GM23248 (cell line): ENCODE data around the gene WDR82. TPM values are rescaled to one million over a fixed set of nuclear protein-coding genes. Genes with fewer than 3 reads are reported as not detected.

ENCODE experiments used
- DNase-seq: peaks from one replicate; pipeline ENCODE4 v3.0.0-alpha.2; 2015
- H2AFZ ChIP-seq: fragments of 200-600 bp; sonication (generic); 2 replicates; pipeline ENCODE4 v1.6.1; 2016; ENCODE audit warnings: antibody characterized with exemption
- H3F3A ChIP-seq: fragments of 200-600 bp; sonication (generic); 2 replicates; pipeline ENCODE4 v1.6.1; 2016; ENCODE audit warnings: mild to moderate bottlenecking, antibody characterized with exemption, mixed run types; ENCODE audit not compliant: insufficient read depth
- H3K27ac ChIP-seq: fragments of 200-600 bp; sonication (generic); 2 replicates; pipeline ENCODE4 v1.5.1; 2016; ENCODE audit warnings: mild to moderate bottlenecking
- H3K27me3 ChIP-seq: fragments of 200-600 bp; sonication (generic); replicated peaks from 2 replicates; pipeline ENCODE4 v1.6.1; 2016; ENCODE audit warnings: mild to moderate bottlenecking; ENCODE audit not compliant: insufficient read depth
- H3K36me3 ChIP-seq: fragments of 200-600 bp; sonication (generic); 2 replicates; pipeline ENCODE4 v1.6.1; 2016; ENCODE audit warnings: low read depth, mild to moderate bottlenecking
- H3K4me1 ChIP-seq: fragments of 200-600 bp; sonication (generic); 2 replicates; pipeline ENCODE4 v1.6.1; 2016; ENCODE audit warnings: mild to moderate bottlenecking; ENCODE audit not compliant: insufficient read depth
- H3K4me2 ChIP-seq: fragments of 200-600 bp; sonication (generic); one replicate; pipeline ENCODE4 v1.6.1; 2016; ENCODE audit warnings: mild to moderate bottlenecking; ENCODE audit not compliant: unreplicated experiment
- H3K4me3 ChIP-seq: fragments of 200-600 bp; sonication (generic); 2 replicates; pipeline ENCODE4 v1.5.1; 2016; ENCODE audit warnings: mild to moderate bottlenecking
- H3K79me2 ChIP-seq: fragments of 200-600 bp; sonication (generic); 2 replicates; pipeline ENCODE4 v1.6.1; 2016; ENCODE audit warnings: mild to moderate bottlenecking; ENCODE audit not compliant: insufficient read depth
- H3K9ac ChIP-seq: fragments of 200-600 bp; sonication (generic); 2 replicates; pipeline ENCODE4 v1.6.1; 2016; ENCODE audit warnings: mild to moderate bottlenecking
- H3K9me2 ChIP-seq: fragments of 200-600 bp; sonication (generic); 2 replicates; pipeline ENCODE4 v1.6.1; 2016; ENCODE audit warnings: mixed run types, mild to moderate bottlenecking, moderate library complexity; ENCODE audit not compliant: insufficient read depth
- H3K9me3 ChIP-seq: fragments of 200-600 bp; sonication (generic); one replicate; pipeline ENCODE4 v1.6.1; 2017; ENCODE audit warnings: low read depth
- H4K20me1 ChIP-seq: fragments of 200-600 bp; sonication (generic); 2 replicates; pipeline ENCODE4 v1.6.0; 2016; ENCODE audit not compliant: insufficient read depth
- EZH2 ChIP-seq: fragments of 200-600 bp; sonication (generic); IDR thresholded peaks from 2 replicates; pipeline ENCODE4 v1.6.1; 2018; ENCODE audit warnings: antibody characterized with exemption, mild to moderate bottlenecking; ENCODE audit not compliant: insufficient read depth, poor library complexity, severe bottlenecking
- EZH2phosphoT487 ChIP-seq: fragments of 200-600 bp; sonication (generic); IDR thresholded peaks from 2 replicates; pipeline ENCODE4 v1.6.1; 2018; ENCODE audit warnings: antibody characterized with exemption, moderate library complexity, mild to moderate bottlenecking, low read depth; ENCODE audit not compliant: insufficient read depth
- WGBS, 2 experiments: methylation state at CpG; one replicate each; pipeline ENCODE4 v1.1.6; 2015 to 2017; ENCODE audit warnings: low lambda C conversion rate in 2 of 2, low coverage in 1 of 2; ENCODE audit errors: missing lambda C conversion rate in 2 of 2; 5-methylcytosine and 5-hydroxymethylcytosine counted together
- in situ Hi-C: fragments of 300-500 bp; cut with MboI; formaldehyde crosslinking; loops from 2 replicates; pipeline ENCODE4 v1.15.0; 2020
- polyA plus RNA-seq: library from polyadenylated mRNA; unstranded; fragments of >200 nt; fragmentation: Nextera tagmentation; extraction: Ambion mirVana; gene quantifications from 2 replicates; pipeline ENCODE4 v1.2.1, GENCODE V29; 2016
- total RNA-seq: library from RNA; depleted of rRNA; stranded (reverse); fragments of >200 nt; shearing (Covaris generic); gene quantifications from 2 replicates; pipeline ENCODE4 v1.2.3, GENCODE V29; 2014

WDR82 gene
- total and polyA plus RNA-seq, 2 experiments from 2014 or later: 16.1 to 56.1 TPM

DNA sequence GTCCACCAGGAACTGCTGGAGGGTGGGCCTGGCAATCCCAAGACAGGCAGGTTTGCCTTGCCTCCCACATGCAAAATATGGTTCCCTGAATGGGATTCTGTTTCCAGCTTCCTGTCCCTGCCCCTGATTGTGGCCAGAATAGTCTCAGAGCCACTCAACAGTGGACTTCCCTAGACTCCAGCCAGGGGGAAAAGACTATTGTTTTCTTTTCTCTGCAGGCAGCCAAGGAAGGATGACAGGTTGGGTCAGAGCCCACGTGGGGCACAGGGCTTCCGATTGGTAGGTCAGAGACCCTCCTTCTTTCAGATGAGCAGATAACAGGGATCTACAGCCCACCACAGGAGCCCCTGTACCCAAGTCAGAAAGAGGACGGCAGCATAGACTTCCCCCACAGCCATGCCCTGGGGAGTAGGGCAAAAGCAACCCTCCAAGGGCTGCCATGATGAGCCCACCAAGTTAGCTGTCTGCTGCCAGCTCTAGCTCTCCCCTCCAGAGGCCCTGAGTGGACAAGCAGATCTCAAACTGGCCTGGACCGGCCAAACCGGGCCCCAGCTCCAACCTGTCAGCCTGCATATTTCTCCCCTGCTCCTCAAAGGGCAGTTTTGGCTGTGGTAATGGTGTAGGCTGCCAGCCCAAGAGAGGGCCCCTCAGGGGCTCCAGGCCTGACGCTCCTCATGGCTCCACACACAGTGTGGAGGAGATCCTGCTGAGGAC, 59.4 kb downstream of the WDR82 start:
- Histone ChIP-seq H4K20me1 (no peaks in the 10 kb centered on the region), H3K9me3 (no peaks in the 10 kb centered on the region), H3K4me2 (no peak overlapping the region), H3K9ac (no peak overlapping the region), H3K27me3 (no peaks in the 10 kb centered on the region), H3K9me2 (no peaks in the 10 kb centered on the region), H3K27ac (no peak overlapping the region), H3F3A (peaks cover 24% of the 10 kb centered on the region), H2AFZ (no peak overlapping the region), H3K79me2 (no peaks in the 10 kb centered on the region), H3K36me3 (0 out of 2 replicates have a peak, but pooled peaks cover 5% of the 10 kb centered on the region), H3K4me3 (no peak overlapping the region), H3K4me1 (peaks cover 13% of the 10 kb centered on the region)
- DNase-seq: no peak
- WGBS, 2 experiments: 80 to 81% methylated on average over 6 of the region's 6 CpGs
- TF ChIP-seq EZH2 (no peak), EZH2phosphoT487 (no peak)
- in situ Hi-C loops: no loop called here

DNA sequence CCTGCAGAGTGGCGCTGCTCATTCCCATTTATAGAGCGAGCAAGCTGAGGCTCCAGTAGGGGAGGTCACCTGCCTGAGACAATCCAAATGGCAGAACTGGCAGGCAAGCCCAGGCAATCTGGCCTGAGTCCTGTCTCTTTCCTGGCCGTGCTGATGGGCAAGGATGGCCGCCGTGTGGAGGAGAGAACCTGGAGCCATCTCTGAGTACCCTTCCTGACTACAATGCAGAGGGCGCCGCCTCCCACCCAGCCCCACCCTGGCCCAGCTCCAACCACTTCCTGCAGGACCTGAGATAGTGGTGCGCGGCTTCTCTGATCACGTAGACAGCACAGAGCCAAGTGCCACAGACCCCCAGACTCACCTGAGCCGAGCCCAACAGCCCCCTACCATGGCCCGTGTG, 60.0 kb downstream of the WDR82 start:
- Histone ChIP-seq H3F3A (peaks cover 29% of the 10 kb centered on the region), H3K27ac (no peak overlapping the region), H3K9ac (no peak overlapping the region), H3K79me2 (no peaks in the 10 kb centered on the region), H3K9me2 (no peaks in the 10 kb centered on the region), H3K9me3 (no peaks in the 10 kb centered on the region), H3K36me3 (peaks cover 11% of the 10 kb centered on the region; the same call in 1 of the 2 replicates), H4K20me1 (no peaks in the 10 kb centered on the region), H3K4me2 (no peak overlapping the region), H2AFZ (no peak overlapping the region), H3K27me3 (no peaks in the 10 kb centered on the region), H3K4me1 (peaks cover 13% of the 10 kb centered on the region), H3K4me3 (no peak overlapping the region)
- in situ Hi-C loops: no loop called here
- no peak for TF ChIP-seq EZH2
- TF ChIP-seq EZH2phosphoT487: no peak
- 94 to 96% methylated on average over 12 of the region's 12 CpGs for WGBS, 2 experiments
- no peak for DNase-seq

DNA sequence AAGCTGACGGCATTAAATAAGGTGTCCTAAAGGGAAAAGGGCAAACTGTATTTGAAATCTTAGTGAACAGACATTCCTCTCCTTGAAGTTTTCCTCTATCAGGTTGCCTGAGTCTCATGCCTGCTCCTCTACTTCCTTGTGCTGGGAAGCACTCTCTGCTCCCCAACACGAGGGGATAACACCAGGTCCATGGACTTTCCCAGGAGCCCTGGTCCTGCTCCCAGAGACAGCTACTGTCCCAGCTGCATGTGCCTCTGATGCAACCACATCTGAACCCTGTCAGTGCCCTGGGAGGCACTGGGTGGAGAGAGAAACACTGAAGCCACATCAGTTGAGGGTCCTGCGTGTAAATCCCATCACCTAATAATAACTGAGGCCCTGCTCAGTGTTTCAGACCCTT, 60.4 kb downstream of the WDR82 start:
- peaks cover 16% of the 10 kb centered on the region; the same call in 1 of the 2 replicates for H3K36me3 ChIP-seq
- H3K79me2 ChIP-seq: no peaks in the 10 kb centered on the region
- H3K4me3 ChIP-seq: no peak overlapping the region
- no peak overlapping the region for H2AFZ ChIP-seq
- 91 to 93% methylated on average over 3 of the region's 3 CpGs for WGBS, 2 experiments
- peaks cover 13% of the 10 kb centered on the region for H3K4me1 ChIP-seq
- in situ Hi-C loops: no loop called here
- H3K9ac ChIP-seq: no peak overlapping the region
- no peaks in the 10 kb centered on the region for H4K20me1 ChIP-seq
- no peak overlapping the region for H3K4me2 ChIP-seq
- TF ChIP-seq EZH2: no peak
- TF ChIP-seq EZH2phosphoT487: no peak
- H3K27ac ChIP-seq: no peak overlapping the region
- no peaks in the 10 kb centered on the region for H3K9me2 ChIP-seq
- DNase-seq: no peak
- no peaks in the 10 kb centered on the region for H3K9me3 ChIP-seq
- H3K27me3 ChIP-seq: no peaks in the 10 kb centered on the region
- peaks cover 31% of the 10 kb centered on the region for H3F3A ChIP-seq

DNA sequence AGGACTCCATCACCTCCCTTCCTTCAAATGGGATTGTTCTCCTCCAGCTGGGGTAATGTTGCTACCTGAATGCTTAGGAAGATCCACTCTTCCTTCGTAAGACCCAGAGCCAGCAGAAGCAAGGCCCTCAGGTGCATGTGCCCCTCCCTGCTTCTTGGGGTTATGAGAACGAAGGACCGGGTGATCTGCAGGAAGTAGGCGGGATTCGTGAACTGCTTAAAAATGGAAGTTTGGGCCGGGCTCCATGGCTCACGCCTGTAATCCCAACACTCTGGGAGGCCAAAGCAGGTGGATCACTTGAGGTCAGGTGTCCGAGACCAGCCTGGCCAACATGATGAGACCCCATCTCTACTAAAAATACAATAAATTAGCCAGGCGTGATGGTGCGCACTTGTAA, 61.0 kb downstream of the WDR82 start:
- peaks cover 13% of the 10 kb centered on the region for H3K4me1 ChIP-seq
- WGBS, 2 experiments: 85 to 91% methylated on average over 10 of the region's 10 CpGs
- no peaks in the 10 kb centered on the region for H4K20me1 ChIP-seq
- no peak for TF ChIP-seq EZH2
- no peak for TF ChIP-seq EZH2phosphoT487
- H3K4me3 ChIP-seq: no peak overlapping the region
- no peak for DNase-seq
- no peaks in the 10 kb centered on the region for H3K9me2 ChIP-seq
- 0 out of 2 replicates have a peak overlapping the region, but pooled peaks have one; percentile 0 for H3K27ac ChIP-seq
- no peaks in the 10 kb centered on the region for H3K9me3 ChIP-seq
- in situ Hi-C loops: no loop called here
- no peak overlapping the region for H2AFZ ChIP-seq
- H3K9ac ChIP-seq: no peak overlapping the region
- no peaks in the 10 kb centered on the region for H3K27me3 ChIP-seq
- peaks cover 19% of the 10 kb centered on the region; the same call in 1 of the 2 replicates for H3K36me3 ChIP-seq
- H3K79me2 ChIP-seq: no peaks in the 10 kb centered on the region
- H3K4me2 ChIP-seq: peak overlapping the region; percentile 48
- H3F3A ChIP-seq: peaks cover 31% of the 10 kb centered on the region
